Neuronal stem cell (in vitro differentiated cells): ENCODE results near the gene MUS81.

Source experiments
- DNase-seq: peaks from one replicate; pipeline ENCODE4 v3.0.0-alpha.2; 2013; ENCODE audit warnings: low spot score
- H2AFZ ChIP-seq: one replicate; pipeline ENCODE4 v1.6.1; 2013; ENCODE audit warnings: mild to moderate bottlenecking, low read length, inconsistent platforms
- H2AK5ac ChIP-seq: 2 replicates; pipeline ENCODE4 v1.6.1; 2013; ENCODE audit warnings: low read depth, mild to moderate bottlenecking, inconsistent platforms, low read length, moderate library complexity, mixed read lengths
- H2BK120ac ChIP-seq: 2 replicates; pipeline ENCODE4 v1.6.1; 2013; ENCODE audit warnings: low read depth, mild to moderate bottlenecking, inconsistent platforms, low read length, moderate library complexity, mixed read lengths
- H2BK12ac ChIP-seq: one replicate; pipeline ENCODE4 v1.6.1; 2013; ENCODE audit warnings: low read length, inconsistent platforms
- H2BK15ac ChIP-seq: 2 replicates; pipeline ENCODE4 v1.6.1; 2013; ENCODE audit warnings: mild to moderate bottlenecking, low read length, inconsistent platforms, mixed read lengths
- H2BK5ac ChIP-seq: one replicate; pipeline ENCODE4 v1.6.1; 2013; ENCODE audit warnings: inconsistent platforms, mild to moderate bottlenecking, low read length, moderate library complexity
- H3K14ac ChIP-seq: one replicate; pipeline ENCODE4 v1.6.1; 2013; ENCODE audit warnings: low read length, inconsistent platforms
- H3K18ac ChIP-seq: 2 replicates; pipeline ENCODE4 v1.6.1; 2013; ENCODE audit warnings: low read length, inconsistent platforms
- H3K23ac ChIP-seq: 2 replicates; pipeline ENCODE4 v1.6.1; 2013; ENCODE audit warnings: low read depth, mild to moderate bottlenecking, mixed read lengths, low read length, inconsistent platforms; ENCODE audit not compliant: poor library complexity
- H3K27ac ChIP-seq: replicated peaks from 3 replicates; pipeline ENCODE4 v1.5.1; 2013; ENCODE audit warnings: low read length, inconsistent platforms
- H3K27me3 ChIP-seq, 3 experiments: 2 replicates each; pipeline ENCODE4 v1.6.1; 2013; ENCODE audit warnings: low read length in 3 of 3, mild to moderate bottlenecking in 2 of 3, inconsistent platforms in 1 of 3, low read depth in 1 of 3, mixed read lengths in 1 of 3, moderate library complexity in 1 of 3; ENCODE audit not compliant: control insufficient read depth in 3 of 3, insufficient read depth in 3 of 3
- H3K36me3 ChIP-seq, 2 donors: replicated peaks in 1 of 2; 2 replicates each; pipeline ENCODE4 v1.6.1; 2013; ENCODE audit warnings: low read length in 2 of 2; ENCODE audit not compliant: control insufficient read depth in 2 of 2, insufficient read depth in 2 of 2
- H3K4ac ChIP-seq: 2 replicates; pipeline ENCODE4 v1.6.1; 2013; ENCODE audit warnings: inconsistent platforms, mild to moderate bottlenecking, low read length, moderate library complexity
- H3K4me1 ChIP-seq, 2 donors: 1 replicate in 1 of 2; 2 replicates in 1 of 2; pipeline ENCODE4 v1.6.1; 2013; ENCODE audit warnings: low read length in 2 of 2, low read depth in 1 of 2; ENCODE audit not compliant: control insufficient read depth in 2 of 2, insufficient read depth in 1 of 2
- H3K4me2 ChIP-seq: one replicate; pipeline ENCODE4 v1.6.1; 2013; ENCODE audit warnings: mild to moderate bottlenecking, low read length, inconsistent platforms; ENCODE audit not compliant: insufficient read depth, poor library complexity, severe bottlenecking
- H3K4me3 ChIP-seq, 2 donors: 2 replicates each; pipeline ENCODE4 v1.5.1; 2013; ENCODE audit warnings: low read length in 2 of 2, mild to moderate bottlenecking in 2 of 2, inconsistent platforms in 1 of 2, moderate library complexity in 1 of 2
- H3K79me1 ChIP-seq: one replicate; pipeline ENCODE4 v1.6.1; 2013; ENCODE audit warnings: low read depth, mild to moderate bottlenecking, inconsistent platforms, low read length, moderate library complexity
- H3K9ac ChIP-seq: one replicate; pipeline ENCODE4 v1.6.1; 2013; ENCODE audit warnings: mild to moderate bottlenecking, low read depth, low read length, inconsistent platforms; ENCODE audit not compliant: poor library complexity
- H3K9me3 ChIP-seq, 2 donors: replicated peaks in 1 of 2; 2 replicates each; pipeline versions ENCODE3 to v1.6.1; 2013; ENCODE audit warnings: low read length in 2 of 2, mild to moderate bottlenecking in 2 of 2, inconsistent platforms in 1 of 2, low read depth in 1 of 2, mixed read lengths in 1 of 2, moderate library complexity in 1 of 2; ENCODE audit not compliant: control insufficient read depth in 2 of 2, insufficient read depth in 1 of 2
- H4K8ac ChIP-seq: one replicate; pipeline ENCODE4 v1.6.1; 2013; ENCODE audit warnings: low read depth, mild to moderate bottlenecking, inconsistent platforms, low read length, moderate library complexity
- H4K91ac ChIP-seq: one replicate; pipeline ENCODE4 v1.6.1; 2013; ENCODE audit warnings: low read length, low read depth, mild to moderate bottlenecking, inconsistent platforms; ENCODE audit not compliant: poor library complexity
- WGBS, 2 donors: extraction: QIAGEN DNeasy Blood & Tissue Kit; methylation state at CpG; one replicate each; pipeline ENCODE4 v1.1.7; 2013; ENCODE audit warnings: missing lambda C conversion rate in 2 of 2, mixed read lengths in 1 of 2; ENCODE audit not compliant: insufficient read length in 2 of 2, insufficient replicate concordance in 1 of 2; ENCODE audit errors: extremely low coverage in 2 of 2; 5-methylcytosine and 5-hydroxymethylcytosine counted together

Gene MUS81

DNA sequence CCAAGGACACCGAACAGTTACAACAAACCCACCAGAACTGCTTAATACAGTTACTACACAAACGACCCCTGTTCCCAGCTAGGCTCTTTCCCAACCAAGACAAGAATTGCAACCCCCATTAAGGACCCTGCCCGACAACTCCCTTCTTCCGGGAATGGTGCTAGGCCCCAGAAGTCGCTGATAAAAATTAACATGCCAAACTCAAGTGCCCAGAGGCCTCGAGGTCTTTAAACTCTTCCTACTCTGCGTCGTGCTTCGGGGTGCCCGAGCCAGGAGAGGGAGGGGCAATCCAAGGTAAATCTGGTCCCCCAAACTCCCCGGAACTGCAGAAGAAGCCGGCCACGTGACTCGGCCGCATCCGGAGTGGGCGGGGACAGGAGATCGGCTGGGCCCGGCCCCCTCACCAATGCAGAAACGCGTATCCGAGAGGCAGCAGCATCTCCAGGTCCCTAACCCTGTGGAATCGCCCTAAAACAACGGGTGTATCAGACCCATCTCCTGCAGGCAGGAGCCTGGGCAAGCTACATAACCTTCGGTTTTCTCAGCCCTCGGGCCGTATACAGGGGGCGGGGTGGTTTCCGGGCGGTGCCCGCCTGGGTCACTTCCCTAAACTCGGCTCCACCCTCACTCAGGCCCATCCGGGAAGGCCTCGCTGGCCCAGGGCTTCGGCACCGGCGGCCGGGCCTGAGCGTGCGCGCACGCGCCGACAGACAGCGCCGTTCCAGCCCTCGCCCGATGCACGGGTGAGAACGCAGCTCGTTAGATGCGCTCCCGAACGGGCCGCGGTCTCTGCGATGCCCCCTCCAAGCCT lies 3.3 kb upstream of the MUS81 start:
- peak overlapping the region; percentile 87 for H3K4me2 ChIP-seq
- peaks cover 46 to 55% of the 10 kb centered on the region in 2 donors for H3K36me3 ChIP-seq
- peak overlapping the region; percentile 83 to 98 for H3K4me3 ChIP-seq
- peak overlapping the region; percentile 98 for H3K18ac ChIP-seq
- peak overlapping the region; percentile 100 for H3K23ac ChIP-seq
- no CpG with 5 or more reads among the region's 57 CpGs for WGBS, 2 donors
- H3K9ac ChIP-seq: peak overlapping the region; percentile 100
- peak overlapping the region; percentile 79 for H2BK5ac ChIP-seq
- no peaks in the 10 kb centered on the region for H3K27me3 ChIP-seq
- peak overlapping the region; percentile 27 for H2AFZ ChIP-seq
- peak; percentile 50 for DNase-seq
- H2BK120ac ChIP-seq: no peak overlapping the region
- H3K79me1 ChIP-seq: peaks cover 34% of the 10 kb centered on the region
- peaks cover 8 to 17% of the 10 kb centered on the region in 2 donors for H3K4me1 ChIP-seq
- H4K91ac ChIP-seq: no peak overlapping the region
- peaks cover 0 to 3% of the 10 kb centered on the region in 2 donors for H3K9me3 ChIP-seq
- H4K8ac ChIP-seq: no peak overlapping the region
- H2BK15ac ChIP-seq: peak overlapping the region; percentile 50
- H3K27ac ChIP-seq: peak overlapping the region; percentile 95
- peak overlapping the region; percentile 96 for H2AK5ac ChIP-seq
- peak overlapping the region; percentile 92 for H3K14ac ChIP-seq
- H2BK12ac ChIP-seq: no peak overlapping the region
- peak overlapping the region; percentile 68 for H3K4ac ChIP-seq

DNA sequence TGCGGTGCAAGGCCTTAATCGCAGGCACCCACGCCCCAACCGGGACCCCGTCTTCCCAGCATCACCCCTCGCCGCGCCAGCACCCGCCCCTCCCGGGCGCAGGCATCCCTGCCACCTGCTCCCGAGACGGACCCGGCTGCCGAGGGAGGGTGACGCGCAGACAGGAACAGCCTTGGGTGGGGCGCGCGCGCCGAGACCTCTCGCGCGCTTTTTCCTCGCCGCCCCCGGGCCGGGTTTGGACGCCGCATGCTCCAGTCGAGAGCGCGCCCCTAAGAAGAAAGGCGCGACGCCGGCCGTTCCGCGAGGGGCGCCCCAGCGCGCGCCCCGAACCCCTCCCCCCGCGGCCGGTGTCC lies 2.8 kb upstream of the MUS81 start:
- no peak for DNase-seq
- H2AK5ac ChIP-seq: peak overlapping the region; percentile 96
- H2BK5ac ChIP-seq: peak overlapping the region; percentile 79
- peaks cover 8 to 17% of the 10 kb centered on the region in 2 donors for H3K4me1 ChIP-seq
- peak overlapping the region; percentile 95 for H3K27ac ChIP-seq
- H3K14ac ChIP-seq: peak overlapping the region; percentile 92
- no peak overlapping the region for H2AFZ ChIP-seq
- H4K91ac ChIP-seq: no peak overlapping the region
- peaks cover 37% of the 10 kb centered on the region for H3K79me1 ChIP-seq
- peak overlapping the region; percentile 98 for H3K18ac ChIP-seq
- peak overlapping the region; percentile 72 for H3K4me2 ChIP-seq
- peak overlapping the region; percentile 50 for H2BK15ac ChIP-seq
- H3K23ac ChIP-seq: peak overlapping the region; percentile 100
- H3K9ac ChIP-seq: peak overlapping the region; percentile 100
- no peak overlapping the region for H2BK120ac ChIP-seq
- peak overlapping the region; percentile 83 to 98 for H3K4me3 ChIP-seq
- H3K4ac ChIP-seq: peak overlapping the region; percentile 68
- peaks cover 0 to 2% of the 10 kb centered on the region in 2 donors for H3K9me3 ChIP-seq
- H2BK12ac ChIP-seq: no peak overlapping the region
- no peak overlapping the region for H4K8ac ChIP-seq
- H3K27me3 ChIP-seq: no peaks in the 10 kb centered on the region
- peaks cover 46 to 55% of the 10 kb centered on the region in 2 donors for H3K36me3 ChIP-seq
- no CpG with 5 or more reads among the region's 49 CpGs for WGBS, 2 donors

DNA sequence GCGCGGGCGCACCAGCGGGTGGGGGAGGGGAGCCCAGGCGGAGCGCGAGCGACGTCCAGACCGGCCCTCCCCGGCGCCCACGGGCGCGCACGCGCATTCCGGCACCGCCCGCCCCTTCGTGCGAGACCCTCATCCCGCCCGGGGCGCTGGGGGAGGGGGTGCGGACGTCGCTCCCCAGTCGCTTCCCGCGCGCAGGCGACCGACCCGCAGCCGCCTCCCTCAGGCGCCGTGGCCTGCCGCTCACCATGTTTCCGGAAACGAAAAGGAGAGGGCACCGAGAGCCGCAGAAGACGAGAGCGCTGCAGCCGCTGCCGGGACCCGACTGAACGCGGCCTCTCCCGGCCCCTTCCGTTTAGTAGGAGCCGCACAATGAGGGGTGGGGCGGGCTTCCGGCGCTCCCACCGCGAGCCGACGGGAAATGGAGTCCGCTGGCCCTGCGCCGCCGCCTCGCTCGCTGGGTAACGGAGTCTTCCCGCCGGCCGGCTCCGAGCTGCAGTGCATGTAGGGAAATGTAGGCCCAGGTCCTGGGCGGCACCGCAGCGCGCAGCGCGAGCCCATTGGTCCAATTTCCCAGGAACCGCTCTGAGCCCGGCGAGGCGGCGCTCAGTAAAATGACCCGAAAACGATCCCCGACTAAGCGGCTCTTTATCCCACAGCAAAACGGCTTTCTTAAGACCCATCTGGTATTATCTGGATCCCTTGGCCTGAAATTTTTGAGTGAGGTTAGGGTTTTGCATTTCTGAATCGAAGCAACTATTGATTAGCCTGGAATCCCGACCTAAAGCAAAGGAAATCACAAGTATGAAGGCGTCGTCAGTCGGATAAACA lies 2.2 kb upstream of the MUS81 start, which contains the start of gene CFL1:
Gene CFL1 (minus strand): TSS at position 328 of the 828 bp plus-strand sequence. CDS start 81 bp downstream, at position 247.
- Histone ChIP-seq H3K27me3 (no peaks in the 10 kb centered on the region), H2BK120ac (no peak within 1 kb of the TSS), H4K8ac (no peak within 1 kb of the TSS), H3K23ac (peak within 1 kb of the TSS; percentile 100), H3K14ac (peak within 1 kb of the TSS; percentile 92), H3K9ac (peak within 1 kb of the TSS; percentile 100), H3K4me1 (peaks cover 8 to 17% of the 10 kb centered on the region in 2 donors), H3K9me3 (peaks cover 0 to under 1% of the 10 kb centered on the region in 2 donors), H3K36me3 (peaks cover 48 to 55% of the 10 kb centered on the region in 2 donors), H3K4ac (peak within 1 kb of the TSS; percentile 68), H2AK5ac (peak within 1 kb of the TSS; percentile 96), H3K18ac (peak within 1 kb of the TSS; percentile 98), H4K91ac (no peak within 1 kb of the TSS), H3K27ac (peak within 1 kb of the TSS; percentile 95), H2BK5ac (peak within 1 kb of the TSS; percentile 79), H3K79me1 (peaks cover 37% of the 10 kb centered on the region), H2BK15ac (peak within 1 kb of the TSS; percentile 50), H2BK12ac (no peak within 1 kb of the TSS), H3K4me2 (peak within 1 kb of the TSS; percentile 97), H3K4me3 (peak within 1 kb of the TSS; percentile 83 to 98), H2AFZ (peak within 1 kb of the TSS; percentile 63)
- WGBS, 2 donors: no CpG with 5 or more reads among the region's 92 CpGs
- peak; percentile 97 for DNase-seq
